MV-4-11 (cell line): ENCODE results near the gene NOS1AP.

Source experiments
- DNase-seq: peaks from one replicate; lab custom pipeline; 2025; lab: John Stamatoyannopoulos, UW

The NOS1AP gene

DNA sequence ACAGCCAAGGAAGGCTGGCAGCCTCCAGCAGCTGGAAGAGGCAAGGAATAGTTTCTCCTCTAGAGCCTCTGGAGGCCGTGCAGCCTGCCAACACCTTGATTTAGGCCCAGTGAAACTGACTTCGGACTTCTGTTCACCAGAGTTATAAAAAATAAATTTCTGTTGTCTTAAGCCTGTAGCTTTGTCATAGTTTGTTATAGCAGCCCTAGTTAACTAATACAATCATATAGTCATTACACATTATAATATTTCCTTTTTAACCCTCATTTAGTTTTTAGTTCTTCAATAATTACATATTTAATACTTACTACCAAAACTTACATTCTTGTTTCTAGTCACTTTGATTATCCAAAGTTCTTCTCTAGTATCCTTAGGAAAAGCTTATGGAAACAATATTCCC lies 20.3 kb downstream of the NOS1AP start:
- DNase-seq: no peak

GRCh38 chr1:162090378-162090777 lies 20.9 kb downstream of the NOS1AP start:
- no peak for DNase-seq

- DNase-seq: peak; percentile 17
Measured at GRCh38 chr1:162091681-162092524, 22.4 kb downstream of the NOS1AP start.

DNA sequence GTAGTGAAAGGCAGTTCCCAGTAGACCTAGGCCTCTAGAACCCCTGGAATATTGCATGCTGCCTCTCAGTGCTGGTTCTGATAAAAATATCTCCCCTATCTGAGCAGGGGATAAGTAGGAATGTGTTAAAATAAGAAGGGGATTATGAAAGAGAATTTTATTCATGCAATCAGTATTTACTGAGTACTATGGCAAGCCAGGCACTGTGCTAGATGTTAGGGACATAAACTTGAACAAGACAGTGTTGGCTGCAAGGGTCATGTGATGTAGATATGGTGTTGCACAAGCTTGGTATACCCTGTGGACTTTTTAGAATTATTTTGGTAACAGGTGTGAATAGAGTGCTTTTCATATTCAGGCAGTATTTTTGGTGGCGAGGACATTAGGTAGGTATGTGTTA lies 23.6 kb downstream of the NOS1AP start:
- DNase-seq: no peak

- peak; percentile 53 for DNase-seq
Measured at GRCh38 chr1:162094271-162094670, 24.8 kb downstream of the NOS1AP start.

DNA sequence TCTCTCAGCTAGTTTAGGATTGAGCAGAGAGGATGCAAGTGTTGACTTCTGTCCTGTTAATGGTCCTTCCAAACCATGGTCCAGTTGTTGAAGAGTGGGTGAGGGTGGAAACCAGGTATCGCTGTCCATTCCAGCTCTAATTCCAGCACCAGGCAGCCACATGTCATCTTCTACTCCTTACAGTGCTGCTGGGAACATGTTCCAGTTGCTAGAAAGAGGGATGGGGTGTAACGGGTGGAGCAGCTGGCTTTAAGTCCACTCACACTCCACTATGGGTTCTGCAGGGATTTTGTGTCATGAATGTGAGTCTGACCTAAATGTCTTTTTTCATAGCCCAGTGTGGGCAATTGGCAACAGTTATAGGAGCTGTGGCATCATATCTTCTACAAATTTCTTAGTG lies 25.2 kb downstream of the NOS1AP start:
- no peak for DNase-seq

DNA sequence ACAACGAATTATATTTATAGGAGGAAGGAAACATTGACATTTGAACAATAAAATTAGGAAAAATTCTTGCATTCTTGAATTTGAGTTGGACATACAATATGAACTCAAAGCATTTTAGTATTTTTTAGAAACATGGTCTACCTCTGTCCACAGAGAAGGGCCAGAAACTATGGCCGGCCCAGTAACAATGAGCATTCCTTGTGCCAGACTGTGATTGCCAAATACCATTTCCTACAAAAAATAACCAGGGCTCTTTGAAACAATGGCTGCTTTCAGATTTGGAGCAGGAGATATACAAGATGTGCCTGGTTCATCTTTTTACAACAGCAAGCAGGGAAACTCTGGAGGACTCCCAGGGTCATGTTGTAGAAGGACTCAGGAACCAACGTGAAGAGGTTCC lies 38.4 kb downstream of the NOS1AP start:
- no peak for DNase-seq

DNA sequence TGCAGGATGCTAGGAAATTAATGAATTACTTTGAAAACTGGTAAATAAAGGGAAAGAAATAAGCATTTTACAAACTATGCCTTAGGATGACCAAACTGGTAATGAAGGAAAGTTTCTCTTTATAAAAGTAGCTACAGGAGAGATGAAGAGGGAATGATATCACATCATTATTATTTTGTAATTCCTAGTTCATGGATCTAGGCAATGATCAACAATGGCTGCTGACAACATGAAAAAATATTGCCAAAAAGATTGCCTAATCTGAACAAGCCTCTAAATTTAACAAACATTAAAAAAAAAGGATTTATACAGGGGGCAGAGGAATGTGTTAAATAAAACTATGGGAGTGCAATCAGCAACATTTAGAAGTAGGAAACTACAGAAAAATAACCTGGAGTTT lies 38.9 kb downstream of the NOS1AP start:
- DNase-seq: no peak

DNA sequence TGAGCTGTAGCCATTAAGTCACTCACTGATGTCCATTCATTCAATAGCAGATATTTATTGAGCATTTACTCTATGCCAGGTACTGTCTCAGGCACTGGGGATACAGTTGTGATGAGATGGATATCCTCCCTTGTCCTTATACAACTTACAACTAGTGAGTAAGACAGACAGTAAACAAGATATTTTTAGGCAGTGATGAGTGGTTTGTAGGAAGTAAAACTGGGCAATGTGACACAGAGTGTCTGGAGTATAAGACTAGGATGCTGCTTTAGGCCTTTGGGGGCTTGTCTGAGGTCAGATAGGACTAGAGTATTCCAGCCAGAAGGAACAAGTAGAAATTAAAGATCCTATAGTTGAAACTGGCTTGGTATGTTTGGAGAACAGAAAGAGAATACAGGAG lies 41.4 kb downstream of the NOS1AP start:
- DNase-seq: no peak

DNA sequence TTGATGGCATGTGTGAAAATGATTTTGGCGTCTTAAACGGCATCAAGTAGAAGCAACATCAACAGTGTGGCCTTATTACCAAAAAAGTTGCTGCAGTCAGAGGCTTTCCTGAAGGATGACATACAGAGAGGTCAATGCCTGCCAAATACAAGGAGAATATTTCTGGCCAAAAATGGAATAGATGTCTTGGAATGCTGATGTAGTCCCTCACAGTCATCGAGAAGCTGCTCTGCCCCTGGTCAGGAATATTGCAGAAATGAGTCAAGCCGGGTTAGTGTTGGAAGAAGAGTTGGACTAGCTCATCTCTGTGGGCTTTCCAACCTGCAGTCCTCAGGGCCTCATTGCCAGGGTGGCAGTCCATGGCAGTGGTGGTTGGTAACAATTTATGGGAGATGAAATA lies 42.1 kb downstream of the NOS1AP start:
- DNase-seq: no peak

GRCh38 chr1:162113419-162113818 lies 43.9 kb downstream of the NOS1AP start:
- DNase-seq: peak; percentile 44

DNA sequence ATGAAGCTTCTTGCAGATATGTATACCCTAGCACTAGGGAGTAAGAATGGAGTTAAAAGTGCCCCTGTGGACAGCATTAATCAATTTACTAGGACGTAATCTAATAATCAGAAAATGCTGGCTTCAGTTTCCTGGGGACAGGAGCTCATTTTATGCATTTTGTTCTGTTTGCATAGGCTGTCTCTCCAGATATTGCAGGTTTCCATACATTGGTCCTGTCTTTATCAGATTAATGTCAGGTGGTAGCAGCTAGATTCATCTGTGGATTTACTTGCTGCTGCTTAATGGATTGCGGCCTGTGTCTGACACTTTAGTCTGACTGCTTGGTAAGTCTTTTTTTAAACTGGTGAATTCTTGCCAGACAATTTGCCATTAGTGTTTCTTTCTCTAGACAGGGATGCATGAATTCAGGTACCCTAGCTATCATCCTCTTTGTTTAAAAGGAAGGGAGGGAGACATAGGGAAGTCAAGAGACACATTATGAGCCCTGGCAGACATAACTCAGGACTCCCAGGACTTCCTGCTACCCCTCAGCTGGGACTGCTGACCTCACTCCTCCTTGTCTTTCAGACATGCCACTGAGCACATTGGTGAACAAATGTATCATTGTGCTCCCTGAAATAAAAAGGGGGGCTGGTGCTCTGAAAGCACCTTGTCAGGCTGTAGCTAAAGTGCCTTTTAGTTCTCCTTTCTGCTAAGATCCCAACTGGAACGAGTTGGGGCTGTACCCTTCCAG lies 47.7 kb downstream of the NOS1AP start:
- DNase-seq: no peak

GRCh38 chr1:162118063-162118462 lies 48.6 kb downstream of the NOS1AP start:
- no peak for DNase-seq

GRCh38 chr1:162128693-162129356 lies 59.3 kb downstream of the NOS1AP start:
- no peak for DNase-seq

- no peak for DNase-seq
Measured at GRCh38 chr1:162130308-162130707, 60.8 kb downstream of the NOS1AP start.

GRCh38 chr1:162131400-162132321 lies 62.2 kb downstream of the NOS1AP start:
- DNase-seq: no peak

- DNase-seq: no peak
Measured at GRCh38 chr1:162133566-162133965, 64.1 kb downstream of the NOS1AP start.

DNA sequence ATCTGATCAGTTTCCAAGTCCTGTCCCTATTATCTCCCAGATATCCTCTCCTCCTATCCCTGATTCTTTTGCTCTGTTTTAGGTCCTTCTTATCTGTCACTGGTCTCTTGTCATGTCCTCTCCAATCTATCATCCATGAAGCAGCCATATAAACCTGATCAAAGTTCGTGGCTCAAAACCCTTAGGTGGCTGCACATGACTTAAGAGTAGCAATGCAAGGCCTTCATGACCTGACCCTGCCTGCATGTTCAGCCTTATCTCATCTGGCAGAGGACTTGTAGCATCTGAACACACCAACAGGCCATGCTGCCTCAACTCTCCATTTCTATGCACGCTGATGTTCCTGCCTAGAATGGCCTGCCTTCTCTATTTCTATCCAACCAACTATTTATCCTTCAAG lies 65.2 kb downstream of the NOS1AP start:
- DNase-seq: no peak

- no peak for DNase-seq
Measured at GRCh38 chr1:162135271-162135775, 65.8 kb downstream of the NOS1AP start.

- no peak for DNase-seq
Measured at GRCh38 chr1:162136760-162137159, 67.3 kb downstream of the NOS1AP start.

DNA sequence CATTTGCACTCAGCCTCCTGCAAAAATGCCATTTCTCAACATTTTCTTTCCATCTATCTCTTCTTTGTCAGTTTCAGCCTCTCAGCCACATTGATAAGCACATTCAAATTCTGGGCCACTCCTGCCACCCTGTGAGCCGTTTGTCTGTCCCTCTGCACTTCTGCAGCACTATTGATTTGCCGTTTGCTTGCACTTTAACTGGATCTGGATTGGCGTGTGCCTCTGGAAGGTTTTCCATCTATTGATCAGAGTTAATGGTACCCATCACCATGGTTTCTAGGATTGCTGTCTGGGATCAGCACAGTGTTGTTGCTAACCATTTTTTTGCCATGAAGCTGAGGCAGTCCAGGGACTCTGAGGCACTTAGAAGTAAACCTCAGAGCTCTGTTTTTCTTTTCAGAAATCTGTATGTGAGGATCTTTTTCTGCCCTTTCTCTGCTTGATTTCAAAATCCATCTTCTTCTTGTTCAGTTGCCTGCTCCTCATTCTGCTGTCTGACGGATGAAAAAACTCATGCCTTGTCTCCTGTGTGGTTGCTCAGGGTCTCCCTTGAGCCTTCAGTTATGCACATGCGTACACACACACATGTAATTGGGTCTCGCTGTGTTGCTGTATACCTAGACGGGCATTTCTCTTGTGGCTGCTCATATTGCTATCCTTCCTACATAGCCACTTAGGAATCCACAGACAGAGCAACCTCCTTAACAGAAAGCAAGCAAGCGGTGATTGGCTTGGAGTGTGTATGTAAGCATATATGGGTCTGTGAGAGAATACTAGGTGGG lies 67.9 kb downstream of the NOS1AP start:
- no peak for DNase-seq
